ENCODE measurements around the gene ART5. TPM values are rescaled to one million over a fixed set of nuclear protein-coding genes. Genes with fewer than 3 reads are reported as not detected.

The ART5 gene
- total and polyA plus RNA-seq, 9 of the 15 experiments (the other 6 are each of a cell fraction or from before 2014, with no cell fraction given) = 0.08 to 0.59 (median 0.33) TPM

- 0 out of 2 replicates have a peak, but pooled peaks have one; percentile 22 for TF ChIP-seq MGA (IDR thresholded peaks at IDR 0.05)
- 0 out of 2 replicates have a peak, but pooled peaks have one; percentile 31 for TF ChIP-seq ARID4B (CRISPR knock-in tag; IDR thresholded peaks at IDR 0.05)
- no peak for TF ChIP-seq MLLT1 (IDR thresholded peaks at IDR 0.05)
- TF ChIP-seq SNRNP70 (optimal IDR thresholded peaks at IDR 0.05; ENCODE audit: low read depth, low read length) = no peak
- no peak for TF ChIP-seq CREBBP (IDR thresholded peaks at IDR 0.05; ENCODE audit: low read depth, low read length)
- TF ChIP-seq SIN3B (IDR thresholded peaks at IDR 0.05; ENCODE audit: low read depth) = no peak
- no peak for TF ChIP-seq CSDE1 (IDR thresholded peaks at IDR 0.05)
- TF ChIP-seq FOXM1 (IDR thresholded peaks at IDR 0.05; ENCODE audit: low read depth) = no peak
- TF ChIP-seq FOXM1 (CRISPR knock-in tag; IDR thresholded peaks at IDR 0.05; ENCODE audit: low read depth) = no peak
- 0 out of 2 replicates have a peak, but pooled peaks have one; percentile 18 for TF ChIP-seq HDAC2 (IDR thresholded peaks at IDR 0.05)
Measured at GRCh38 chr11:3613998-3614741, 27.6 kb downstream of the ART5 start (continued).
